Immature natural killer cell (primary cell): ENCODE data around the gene PAPOLB. TPM values are rescaled to one million over a fixed set of nuclear protein-coding genes. Genes with fewer than 3 reads are reported as not detected.
"Not testable (repeated sequence)": the region's sequence is repeated elsewhere in the genome, so short reads cannot be mapped to it uniquely, and the experiment has no call there.

ENCODE experiments used
- DNase-seq, 3 donors: peaks; one replicate each; pipeline ENCODE4 v3.0.0; 2022; ENCODE audit warnings: mixed read lengths in 1 of 3
- H3K27ac Mint-ChIP-seq, 6 donors: one replicate each; pipeline ENCODE4 v1.8.0; 2020; ENCODE audit warnings: mixed read lengths in 6 of 6, mild to moderate bottlenecking in 5 of 6, inconsistent platforms in 4 of 6, moderate library complexity in 3 of 6
- H3K27me3 Mint-ChIP-seq, 3 donors: one replicate each; pipeline ENCODE4 v1.8.0; 2020 to 2021; ENCODE audit warnings: low read depth in 3 of 3, mild to moderate bottlenecking in 3 of 3, mixed read lengths in 3 of 3, moderate library complexity in 3 of 3, inconsistent platforms in 1 of 3
- H3K36me3 Mint-ChIP-seq, 3 donors: one replicate each; pipeline ENCODE4 v1.8.0; 2020; ENCODE audit warnings: mixed read lengths in 3 of 3, inconsistent platforms in 2 of 3, mild to moderate bottlenecking in 2 of 3
- H3K4me1 Mint-ChIP-seq, 2 donors: one replicate each; pipeline ENCODE4 v1.8.0; 2020; ENCODE audit warnings: inconsistent platforms in 2 of 2, mild to moderate bottlenecking in 2 of 2, mixed read lengths in 2 of 2, moderate library complexity in 1 of 2
- H3K4me3 Mint-ChIP-seq, 5 donors: one replicate each; pipeline ENCODE4 v1.8.0; 2020; ENCODE audit warnings: mild to moderate bottlenecking in 5 of 5, mixed read lengths in 5 of 5, inconsistent platforms in 3 of 5, moderate library complexity in 3 of 5
- H3K9me3 Mint-ChIP-seq, 6 donors: one replicate each; pipeline ENCODE4 v1.8.0; 2020; ENCODE audit warnings: mild to moderate bottlenecking in 6 of 6, mixed read lengths in 6 of 6, inconsistent platforms in 4 of 6, moderate library complexity in 3 of 6
- polyA plus RNA-seq, 3 donors: library from polyadenylated mRNA; unstranded; fragments of 300-500 nt; fragmentation: Illumina TruSeq; gene quantifications; one replicate each; pipeline ENCODE4 v1.2.3, GENCODE V29; 2021

Gene PAPOLB
- polyA plus RNA-seq = under 1 TPM in 1 of 3 donors, not detected in 2; 0.21 TPM

GRCh38 chr7:4861673-4862072, at the start of gene PAPOLB:
Gene PAPOLB, minus strand, starts transcription at chr7:4862030. Its CDS starts 220 bp downstream, at chr7:4861810.
- Mint-ChIP-seq H3K27ac (peak within 1 kb of the TSS; percentile 60 to 92 (median 81)), H3K4me3 (peak within 1 kb of the TSS; percentile 80 to 85 (median 81))
- peak; percentile 75 to 84 (median 81) for DNase-seq

GRCh38 chr7:4911111-4911828, 49.4 kb upstream of the PAPOLB start:
- H3K4me1 Mint-ChIP-seq = no peaks in the 10 kb centered on the region
- H3K27ac Mint-ChIP-seq = no peak overlapping the region
- H3K9me3 Mint-ChIP-seq = no peaks in the 10 kb centered on the region
- H3K4me3 Mint-ChIP-seq = no peak overlapping the region
- no peaks in the 10 kb centered on the region for H3K36me3 Mint-ChIP-seq
- no peak for DNase-seq
- peaks cover 0 to 6% (median 0%) of the 10 kb centered on the region in 3 donors for H3K27me3 Mint-ChIP-seq

More at GRCh38 chr7:4861673-4862072, at the start of gene PAPOLB:
- H3K4me1 Mint-ChIP-seq = peaks cover 11 to 23% of the 10 kb centered on the region in 2 donors
- peaks cover 7 to 34% (median 19%) of the 10 kb centered on the region in 3 donors for H3K27me3 Mint-ChIP-seq
- peaks cover 0 to 4% (median 0%) of the 10 kb centered on the region in 3 donors for H3K36me3 Mint-ChIP-seq
- peaks cover 0 to 16% (median 4%) of the 10 kb centered on the region in 6 donors for H3K9me3 Mint-ChIP-seq

- no peak overlapping the region for H3K27ac Mint-ChIP-seq
- no peaks in the 10 kb centered on the region for H3K36me3 Mint-ChIP-seq
- no peak overlapping the region for H3K4me3 Mint-ChIP-seq
- no peaks in the 10 kb centered on the region for H3K4me1 Mint-ChIP-seq
- peaks cover 0 to 1% (median 0%) of the 10 kb centered on the region in 6 donors for H3K9me3 Mint-ChIP-seq
- H3K27me3 Mint-ChIP-seq = peaks cover 0 to 7% (median 3%) of the 10 kb centered on the region in 3 donors
- DNase-seq = no peak
Measured at GRCh38 chr7:4906682-4907081, 44.9 kb upstream of the PAPOLB start.

- Mint-ChIP-seq H3K4me1 (no peaks in the 10 kb centered on the region), H3K36me3 (no peaks in the 10 kb centered on the region), H3K27me3 (peaks cover 0 to 5% (median 3%) of the 10 kb centered on the region in 3 donors), H3K4me3 (no peak overlapping the region), H3K9me3 (peaks cover 0 to 1% (median 0%) of the 10 kb centered on the region in 6 donors), H3K27ac (no peak overlapping the region)
- no peak for DNase-seq
Measured at GRCh38 chr7:4905171-4905570, 43.3 kb upstream of the PAPOLB start.

- peaks cover 0 to 4% (median 3%) of the 10 kb centered on the region in 3 donors for H3K27me3 Mint-ChIP-seq
- H3K4me3 Mint-ChIP-seq = no peak overlapping the region
- no peaks in the 10 kb centered on the region for H3K36me3 Mint-ChIP-seq
- H3K9me3 Mint-ChIP-seq = peaks cover 0 to 1% (median 0%) of the 10 kb centered on the region in 6 donors
- no peak for DNase-seq
- no peaks in the 10 kb centered on the region for H3K4me1 Mint-ChIP-seq
- H3K27ac Mint-ChIP-seq = no peak overlapping the region
Measured at GRCh38 chr7:4904346-4904745, 42.5 kb upstream of the PAPOLB start.

- Mint-ChIP-seq H3K36me3 (no peaks in the 10 kb centered on the region), H3K4me1 (no peaks in the 10 kb centered on the region), H3K4me3 (no peak overlapping the region), H3K27me3 (peaks cover 1 to 2% (median 2%) of the 10 kb centered on the region in 3 donors), H3K27ac (no peak overlapping the region), H3K9me3 (no peaks in the 10 kb centered on the region)
- DNase-seq = no peak
Measured at GRCh38 chr7:4895766-4896165, 33.9 kb upstream of the PAPOLB start.

GRCh38 chr7:4894482-4894881, 32.7 kb upstream of the PAPOLB start:
- no peak overlapping the region for H3K4me3 Mint-ChIP-seq
- H3K27ac Mint-ChIP-seq = no peak overlapping the region
- peaks cover 1 to 2% (median 2%) of the 10 kb centered on the region in 3 donors for H3K27me3 Mint-ChIP-seq
- H3K9me3 Mint-ChIP-seq = no peaks in the 10 kb centered on the region
- DNase-seq = no peak
- H3K36me3 Mint-ChIP-seq = no peaks in the 10 kb centered on the region
- no peaks in the 10 kb centered on the region for H3K4me1 Mint-ChIP-seq

- no peaks in the 10 kb centered on the region for H3K36me3 Mint-ChIP-seq
- H3K9me3 Mint-ChIP-seq = no peaks in the 10 kb centered on the region
- no peak overlapping the region for H3K27ac Mint-ChIP-seq
- H3K4me1 Mint-ChIP-seq = no peaks in the 10 kb centered on the region
- no peak overlapping the region for H3K4me3 Mint-ChIP-seq
- DNase-seq = no peak
- H3K27me3 Mint-ChIP-seq = peaks cover 1 to 2% (median 2%) of the 10 kb centered on the region in 3 donors
Measured at GRCh38 chr7:4893929-4894475, 32.2 kb upstream of the PAPOLB start.

- not testable (repeated sequence) for H3K27me3 Mint-ChIP-seq, H3K36me3 Mint-ChIP-seq, H3K4me3 Mint-ChIP-seq, H3K9me3 Mint-ChIP-seq, H3K4me1 Mint-ChIP-seq, DNase-seq, H3K27ac Mint-ChIP-seq
Measured at GRCh38 chr7:4893188-4893587, 31.4 kb upstream of the PAPOLB start.

GRCh38 chr7:4891522-4891921, 29.7 kb upstream of the PAPOLB start:
- not testable (repeated sequence) for H3K4me1 Mint-ChIP-seq, H3K4me3 Mint-ChIP-seq, H3K9me3 Mint-ChIP-seq, H3K27me3 Mint-ChIP-seq, H3K36me3 Mint-ChIP-seq, H3K27ac Mint-ChIP-seq, DNase-seq

GRCh38 chr7:4889682-4890081, 27.9 kb upstream of the PAPOLB start:
- Mint-ChIP-seq H3K27me3 (peaks cover 1 to 4% (median 2%) of the 10 kb centered on the region in 3 donors), H3K4me1 (no peaks in the 10 kb centered on the region), H3K4me3 (no peak overlapping the region), H3K36me3 (no peaks in the 10 kb centered on the region), H3K9me3 (no peaks in the 10 kb centered on the region), H3K27ac (no peak overlapping the region)
- no peak for DNase-seq

- Mint-ChIP-seq H3K27ac (no peak overlapping the region), H3K4me3 (no peak overlapping the region), H3K9me3 (no peaks in the 10 kb centered on the region), H3K36me3 (no peaks in the 10 kb centered on the region), H3K27me3 (peaks cover 3 to 6% (median 4%) of the 10 kb centered on the region in 3 donors), H3K4me1 (peaks cover 0 to 2% of the 10 kb centered on the region in 2 donors)
- no peak for DNase-seq
Measured at GRCh38 chr7:4888161-4888560, 26.3 kb upstream of the PAPOLB start.

GRCh38 chr7:4886671-4887070, 24.8 kb upstream of the PAPOLB start:
- H3K4me1 Mint-ChIP-seq = peaks cover 10 to 12% of the 10 kb centered on the region in 2 donors
- H3K27me3 Mint-ChIP-seq = peaks cover 6 to 12% (median 7%) of the 10 kb centered on the region in 3 donors
- no peaks in the 10 kb centered on the region for H3K36me3 Mint-ChIP-seq
- no peaks in the 10 kb centered on the region for H3K9me3 Mint-ChIP-seq
- no peak for DNase-seq
- no peak overlapping the region for H3K27ac Mint-ChIP-seq
- no peak overlapping the region for H3K4me3 Mint-ChIP-seq

- DNase-seq = no peak
- H3K4me1 Mint-ChIP-seq = peaks cover 10 to 13% of the 10 kb centered on the region in 2 donors
- H3K27ac Mint-ChIP-seq = no peak overlapping the region
- H3K36me3 Mint-ChIP-seq = no peaks in the 10 kb centered on the region
- H3K9me3 Mint-ChIP-seq = no peaks in the 10 kb centered on the region
- H3K4me3 Mint-ChIP-seq = no peak overlapping the region
- H3K27me3 Mint-ChIP-seq = peaks cover 5 to 14% (median 9%) of the 10 kb centered on the region in 3 donors
Measured at GRCh38 chr7:4885317-4885807, 23.5 kb upstream of the PAPOLB start.
